T47D (cell line): Measurements from ENCODE around the gene RTN4.
A peak's percentile ranks its signal among the peaks of the same experiment; 100 is the strongest.
"Not testable (repeated sequence)": the region's sequence is repeated elsewhere in the genome, so short reads cannot be mapped to it uniquely, and the experiment has no call there.

Experiments
- DNase-seq, 2 experiments: peaks; one replicate each; pipeline versions ENCODE4 v3.0.0 to v3.0.0-alpha.2; 2011 to 2012; ENCODE audit warnings: low read depth in 1 of 2, low spot score in 1 of 2
- JUND ChIP-seq: IDR thresholded peaks from 2 replicates; pipeline ENCODE4 v1.6.1; 2012; ENCODE audit warnings: low read depth
- in situ Hi-C: cut with HindIII; loops from 2 replicates; pipeline ENCODE4 v1.10.0; 2016; ENCODE audit warnings: low sequenced_read_pairs, low pct_unique_long_range_greater_than_20kb

The RTN4 gene

GRCh38 chr2:55050100-55050994, at the start of gene RTN4:
Gene RTN4 (minus strand): TSS chr2:55050451. CDS start chr2:55050300, 151 bp downstream.
- TF ChIP-seq JUND = no peak
- peak; percentile 90 to 97 for DNase-seq
- in situ Hi-C loops = no loop called here

GRCh38 chr2:55099493-55099877, 49.2 kb upstream of the RTN4 start:
- in situ Hi-C loops = no loop called here
- no peak for TF ChIP-seq JUND

DNA sequence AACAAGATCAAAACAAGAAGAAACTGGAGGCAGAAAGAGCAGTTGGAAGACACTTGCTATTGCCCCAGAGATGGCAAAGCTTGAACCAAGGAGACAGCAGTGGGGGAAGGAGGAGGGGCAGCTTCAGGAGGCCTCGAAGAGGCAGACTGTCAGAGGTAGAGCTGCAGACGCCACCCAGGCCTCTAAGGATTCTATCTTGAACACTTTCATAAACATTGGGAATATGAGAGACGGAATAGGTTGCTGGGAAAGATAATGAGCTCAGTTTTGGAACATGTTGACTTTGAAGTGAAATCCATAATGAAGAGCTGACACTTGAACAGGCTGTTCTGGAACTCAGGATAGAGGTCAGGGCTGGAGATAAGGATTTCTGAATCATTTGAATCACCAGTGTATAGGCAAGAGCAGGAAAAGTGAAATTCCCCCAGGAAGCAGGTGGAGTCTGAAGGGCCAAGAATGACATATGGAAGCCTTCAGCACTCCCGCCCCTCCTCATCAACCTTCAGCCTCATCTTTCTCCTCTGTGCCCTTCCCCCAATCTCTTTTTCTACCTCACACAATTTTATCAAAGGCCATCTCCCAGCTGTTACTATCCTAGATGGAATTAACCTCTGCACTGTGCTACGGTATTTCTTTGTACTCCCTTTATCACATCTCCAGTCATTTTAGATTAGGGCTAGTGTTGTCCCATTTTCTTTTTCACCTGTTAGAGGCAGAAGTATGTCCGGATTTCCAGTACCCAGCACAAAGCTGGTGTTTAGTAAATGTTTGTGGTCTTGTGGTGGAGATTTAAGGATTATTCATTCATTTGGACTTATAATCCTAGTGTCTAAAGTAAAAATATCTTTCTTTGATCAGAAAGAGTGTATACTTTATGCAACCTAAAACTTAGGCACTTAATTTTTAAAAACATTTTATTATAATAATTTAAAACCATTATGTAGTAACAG, 47.5 kb upstream of the RTN4 start:
- in situ Hi-C loops = no loop called here
- no peak for DNase-seq
- TF ChIP-seq JUND = no peak

More at GRCh38 chr2:55099493-55099877, 49.2 kb upstream of the RTN4 start:
- no peak for DNase-seq

GRCh38 chr2:55097082-55097460, 46.8 kb upstream of the RTN4 start:
- no peak for DNase-seq
- in situ Hi-C loops = no loop called here
- no peak for TF ChIP-seq JUND

DNA sequence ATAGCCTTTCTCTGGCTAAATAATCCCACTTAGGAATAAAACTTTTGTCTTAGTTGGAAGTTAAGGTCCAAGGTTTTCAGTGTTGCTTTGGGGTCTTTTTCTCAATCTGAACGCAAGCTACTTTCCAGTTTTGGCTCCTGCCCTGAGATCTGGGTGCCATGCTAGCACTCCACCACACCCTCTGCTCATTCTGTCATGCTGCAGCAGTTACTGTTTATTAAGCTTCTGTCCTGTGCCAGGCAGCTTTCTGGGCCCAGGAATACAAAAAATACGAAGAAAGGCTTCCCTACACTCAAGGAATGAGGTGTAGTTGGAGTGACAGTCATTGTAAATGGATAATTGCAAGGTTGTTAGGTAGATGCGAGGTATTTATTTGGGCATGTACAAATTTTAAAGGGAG, 46.3 kb upstream of the RTN4 start:
- no peak for DNase-seq
- TF ChIP-seq JUND = no peak
- in situ Hi-C loops = no loop called here

DNA sequence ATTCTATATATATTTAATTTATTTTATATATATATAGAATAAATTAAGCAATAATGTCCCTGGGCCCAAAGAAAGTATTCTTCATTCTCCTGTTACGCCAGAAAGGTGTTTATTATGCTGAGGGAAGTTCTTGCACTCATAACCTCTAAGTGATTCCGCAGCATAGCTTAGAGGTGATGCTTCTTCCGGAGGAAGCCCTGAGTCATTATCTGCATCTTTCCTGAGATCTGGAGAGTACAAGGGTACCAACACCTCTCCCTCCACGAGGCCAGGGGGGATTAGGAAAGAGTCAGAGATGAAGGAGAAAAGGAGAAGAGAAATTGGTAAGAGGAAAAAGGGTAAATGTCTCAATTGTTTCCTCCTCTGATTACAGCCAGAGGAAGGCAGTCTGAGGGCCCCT, 43.1 kb upstream of the RTN4 start:
- no peak for DNase-seq
- TF ChIP-seq JUND = no peak
- in situ Hi-C loops = no loop called here

DNA sequence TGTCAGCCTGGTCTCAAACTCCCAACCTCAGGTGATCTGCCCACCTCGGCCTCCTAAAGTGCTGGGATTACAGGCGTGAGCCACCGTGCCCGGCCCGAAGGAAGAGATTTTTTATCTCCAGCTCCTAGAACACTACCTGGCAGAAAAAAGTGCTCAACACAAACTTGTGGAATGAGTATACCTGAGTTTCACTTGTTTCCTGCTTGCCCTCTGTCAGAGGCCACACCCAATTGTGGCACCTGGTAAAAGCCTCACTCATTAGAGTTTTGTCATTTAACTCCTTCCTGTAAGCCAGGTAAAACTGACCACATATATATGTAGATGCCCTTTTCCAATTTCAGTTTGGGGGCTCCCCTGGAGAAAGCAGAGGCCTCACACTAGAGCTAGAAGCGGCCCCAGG, 42.2 kb upstream of the RTN4 start:
- no peak for DNase-seq
- in situ Hi-C loops = no loop called here
- TF ChIP-seq JUND = no peak

DNA sequence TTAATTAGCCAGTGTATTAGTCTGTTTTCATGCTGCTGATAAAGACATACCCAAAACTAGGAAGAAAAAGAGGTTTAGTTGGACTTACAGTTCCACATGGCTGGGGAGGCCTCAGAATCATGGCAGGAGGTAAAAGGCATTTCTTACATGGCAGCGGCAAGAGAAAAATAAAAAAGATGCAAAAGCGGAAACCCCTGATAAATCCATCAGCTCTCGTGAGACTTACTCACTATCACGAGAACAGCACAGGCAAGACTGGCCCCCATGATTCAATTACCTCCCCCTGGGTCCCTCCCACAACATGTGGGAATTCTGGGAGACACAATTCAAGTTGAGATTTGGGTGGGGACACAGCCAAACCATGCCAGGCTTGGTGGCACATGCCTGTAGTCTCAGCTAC, 41.4 kb upstream of the RTN4 start:
- DNase-seq, in situ Hi-C loops: not testable (repeated sequence)

DNA sequence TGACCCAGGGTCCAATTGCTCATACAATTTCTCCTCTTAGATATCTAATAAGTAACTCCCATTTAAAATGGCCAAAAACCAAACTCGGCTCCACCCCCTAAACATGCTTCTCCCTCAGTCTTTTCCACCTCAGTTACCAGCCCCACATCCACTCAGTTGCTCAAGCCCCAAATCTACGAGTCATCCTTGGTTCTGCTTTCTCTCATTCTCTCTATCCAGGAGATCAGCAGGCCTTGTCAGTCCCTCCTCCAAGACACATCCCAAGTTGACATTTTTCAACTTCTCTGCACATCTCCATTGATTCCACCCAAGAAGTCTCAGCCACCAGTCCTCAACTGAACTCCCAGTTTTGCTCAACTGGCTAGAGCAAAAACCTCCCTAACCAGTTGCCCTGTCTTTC, 40.5 kb upstream of the RTN4 start:
- in situ Hi-C loops = no loop called here
- TF ChIP-seq JUND = no peak
- no peak for DNase-seq

DNA sequence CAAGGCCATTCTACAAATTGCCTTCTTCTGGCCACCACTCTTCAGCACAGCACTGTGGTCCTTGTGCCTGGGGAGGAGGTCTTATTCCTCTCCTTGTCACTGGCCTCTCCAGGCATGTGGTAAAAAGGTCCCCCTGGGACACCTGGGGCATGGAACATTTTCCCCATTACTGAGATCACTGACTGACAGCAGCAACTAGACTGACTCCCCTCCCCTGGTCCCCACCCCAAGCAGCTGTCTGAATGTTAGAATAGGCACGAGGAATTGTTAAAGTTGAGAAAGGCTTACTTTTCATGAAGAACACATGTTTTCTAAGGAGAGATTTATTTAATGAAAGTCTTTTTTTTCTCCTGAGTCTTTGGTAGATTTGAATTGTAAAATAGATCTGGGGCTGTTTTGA, 39.5 kb upstream of the RTN4 start:
- no peak for TF ChIP-seq JUND
- DNase-seq = no peak
- in situ Hi-C loops = no loop called here

DNA sequence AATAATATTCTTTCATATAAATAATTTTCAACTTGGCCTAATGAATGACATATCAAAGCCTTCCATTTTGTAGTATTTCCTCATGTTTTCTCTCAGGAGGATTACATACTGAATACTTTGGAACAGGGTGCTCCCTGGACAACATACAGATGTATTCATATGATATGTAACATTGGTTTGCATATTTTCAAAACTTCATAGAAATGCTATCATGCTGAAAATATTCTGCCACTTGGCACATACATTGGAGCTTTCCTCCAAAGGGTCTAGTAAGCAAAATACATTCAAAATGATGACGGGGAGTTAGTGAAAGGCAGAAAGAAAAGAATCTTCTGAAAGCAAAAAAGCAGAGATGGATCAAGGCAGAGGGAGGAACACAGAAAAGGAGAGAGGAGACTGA, 38.1 kb upstream of the RTN4 start:
- DNase-seq = no peak
- in situ Hi-C loops = no loop called here
- TF ChIP-seq JUND = no peak

GRCh38 chr2:55087936-55088335, 37.7 kb upstream of the RTN4 start:
- TF ChIP-seq JUND = no peak
- in situ Hi-C loops = no loop called here

GRCh38 chr2:55087501-55087900, 37.2 kb upstream of the RTN4 start:
- in situ Hi-C loops = no loop called here
- no peak for TF ChIP-seq JUND
- DNase-seq = no peak

More at GRCh38 chr2:55087936-55088335, 37.7 kb upstream of the RTN4 start:
- DNase-seq = no peak
